ENCODE data around the gene ATP6V1G2.
"Not testable (repeated sequence)": the region's sequence is repeated elsewhere in the genome, so short reads cannot be mapped to it uniquely, and the experiment has no call there.

Gene ATP6V1G2

DNA sequence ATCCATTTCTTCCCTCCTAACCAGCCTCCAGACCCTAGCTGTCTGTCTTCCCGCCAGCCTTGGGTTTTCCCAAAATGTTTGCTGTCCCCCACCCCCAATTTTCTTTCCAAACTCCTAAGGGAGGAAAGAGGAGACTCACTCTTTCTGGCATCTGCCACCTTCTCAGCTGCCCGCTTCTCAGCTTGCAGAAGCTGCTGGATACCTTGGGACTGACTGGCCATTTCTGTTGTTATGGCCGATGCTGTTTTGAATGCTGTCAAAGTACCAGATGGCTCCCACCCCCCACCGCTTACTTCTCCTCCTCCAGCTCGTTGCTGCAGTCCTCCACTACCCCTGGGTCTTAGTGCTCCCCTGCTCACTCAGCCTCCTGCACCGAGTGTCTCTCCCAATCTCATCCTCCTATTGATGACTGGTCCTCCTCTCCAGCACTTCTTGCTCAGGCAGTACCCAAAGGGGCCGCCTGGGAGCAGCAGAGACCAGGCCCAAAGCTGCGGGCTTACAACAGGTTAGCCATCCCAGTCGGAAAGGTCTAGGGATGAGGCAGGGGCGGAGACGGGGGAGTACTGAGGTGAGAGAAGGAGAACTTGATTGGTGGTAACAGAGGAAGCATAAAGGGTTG, at the start of gene ATP6V1G2:
Gene ATP6V1G2, minus strand, starts transcription at position 270 of the 619 bp plus-strand sequence. Its CDS starts 49 bp downstream, at position 221.
- in situ Hi-C loops (cut with MboI; ENCODE audit: low sequenced_read_pairs): no loop called here

DNA sequence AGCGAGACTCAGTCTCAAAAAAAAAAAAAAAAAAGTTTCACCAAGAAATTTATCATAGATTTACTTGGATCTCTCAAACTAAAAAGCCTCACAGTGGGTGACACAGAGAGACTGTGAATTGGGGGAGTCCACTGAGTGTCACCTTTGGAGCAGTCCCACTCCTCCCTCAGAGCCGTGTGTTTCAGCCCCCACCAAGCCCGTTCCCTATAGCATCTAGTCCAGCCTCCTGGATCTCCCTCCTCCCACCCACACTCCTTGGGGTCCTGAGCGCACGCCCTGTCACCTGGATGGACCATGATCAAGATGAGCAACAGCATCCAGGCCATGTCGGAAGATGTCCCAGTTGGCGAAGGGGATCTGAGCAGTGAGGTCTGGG, 46.0 kb upstream of the ATP6V1G2 start:
- in situ Hi-C loops (cut with MboI; ENCODE audit: low sequenced_read_pairs): no loop called here

DNA sequence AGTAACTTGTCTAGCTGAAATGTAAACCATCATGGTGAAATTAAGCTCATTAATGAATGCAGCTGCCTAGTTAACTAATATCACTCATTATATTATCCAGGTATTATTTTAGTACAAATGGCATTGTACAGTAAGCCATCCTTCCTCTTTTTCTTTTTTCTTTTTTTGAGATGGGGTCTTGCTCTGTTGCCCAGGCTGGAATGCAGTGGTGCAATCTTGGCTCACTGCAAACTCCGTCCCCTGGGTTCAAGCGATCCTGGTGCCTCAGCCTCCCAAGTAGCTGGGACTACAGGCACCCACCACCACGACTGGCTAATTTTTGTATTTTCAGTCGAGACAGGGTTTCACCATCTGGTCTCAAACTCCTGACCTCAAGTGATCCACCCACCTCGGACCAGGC, 44.3 kb upstream of the ATP6V1G2 start:
- in situ Hi-C loops (cut with MboI; ENCODE audit: low sequenced_read_pairs): not testable (repeated sequence)

DNA sequence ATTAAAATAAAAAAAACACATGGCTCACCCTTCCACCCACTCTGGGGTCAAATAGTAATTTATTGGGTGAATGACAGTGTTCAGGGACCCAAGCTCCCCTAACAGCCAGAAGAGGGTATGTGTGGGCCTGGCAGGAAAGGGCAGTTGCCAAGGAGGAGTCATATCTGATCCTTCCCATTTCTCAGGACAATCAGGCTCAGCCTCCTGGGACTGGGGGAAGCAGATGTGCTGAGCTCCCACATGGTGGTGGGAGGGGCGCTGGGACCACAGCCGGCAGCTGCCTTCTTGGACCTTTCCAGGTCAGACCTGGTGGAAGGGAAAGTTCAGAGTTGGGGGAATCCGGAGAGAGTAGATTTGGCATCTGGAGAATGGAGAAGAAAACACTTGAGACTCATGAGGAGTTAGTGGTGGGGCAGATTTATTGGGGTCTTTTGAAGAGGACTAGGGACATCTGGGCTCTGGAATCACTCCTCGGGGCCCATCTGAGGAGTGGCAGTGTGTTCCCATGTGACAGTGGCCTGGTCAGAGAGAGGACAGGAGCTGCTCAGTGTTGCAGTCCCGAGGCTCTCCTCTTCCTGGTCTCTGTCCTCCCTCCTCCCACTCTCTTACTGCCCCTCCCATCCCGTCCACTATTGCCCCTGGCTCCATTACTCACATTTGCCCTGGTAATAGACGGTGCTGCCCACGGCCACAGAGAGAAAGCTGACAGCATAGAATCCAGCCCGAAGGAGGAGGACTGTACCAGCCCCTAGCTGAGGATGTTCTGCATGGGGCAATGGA, 42.7 kb upstream of the ATP6V1G2 start:
- in situ Hi-C loops (cut with MboI; ENCODE audit: low sequenced_read_pairs): no loop called here

DNA sequence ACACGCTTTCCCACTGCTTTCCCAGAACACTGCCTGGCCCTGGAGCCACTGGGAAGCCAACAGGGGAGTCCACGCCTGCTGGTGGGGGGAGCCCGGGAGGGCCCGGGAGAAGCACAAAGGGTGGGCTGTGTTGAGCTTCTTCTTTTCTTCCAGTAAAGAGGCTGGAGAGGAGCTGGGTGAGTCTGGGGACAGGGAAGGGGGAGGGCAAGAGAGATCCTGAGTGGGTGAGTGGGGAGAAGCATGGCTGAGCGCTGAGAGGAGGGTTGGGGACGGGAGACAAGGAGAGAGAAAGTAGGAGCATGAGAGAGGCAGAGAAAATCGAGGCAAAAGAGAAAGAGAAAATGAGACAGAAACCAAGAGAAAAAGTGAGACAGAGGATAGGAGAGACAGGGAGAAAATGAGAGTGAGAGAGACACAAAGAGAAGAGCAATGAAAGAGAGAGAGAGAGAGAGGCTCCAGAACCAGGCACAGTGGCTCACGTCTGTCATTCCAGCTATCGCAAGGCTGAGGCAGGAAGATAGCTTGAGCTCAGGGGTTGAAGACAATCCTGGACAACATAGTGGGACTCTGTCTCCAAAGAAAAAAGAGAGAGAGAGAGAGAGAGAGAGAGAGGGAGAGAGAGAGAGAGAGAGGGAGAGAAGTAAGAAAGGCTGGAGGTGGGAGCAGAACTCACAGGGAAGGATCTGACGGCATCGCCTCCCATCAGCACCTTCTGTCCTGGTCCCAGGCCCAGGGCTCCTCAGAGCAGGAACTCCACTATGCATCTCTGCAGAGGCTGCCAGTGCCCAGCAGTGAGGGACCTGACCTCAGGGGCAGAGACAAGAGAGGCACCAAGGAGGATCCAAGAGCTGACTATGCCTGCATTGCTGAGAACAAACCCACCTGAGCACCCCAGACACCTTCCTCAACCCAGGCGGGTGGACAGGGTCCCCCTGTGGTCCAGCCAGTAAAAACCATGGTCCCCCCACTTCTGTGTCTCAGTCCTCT, 41.7 kb upstream of the ATP6V1G2 start:
- in situ Hi-C loops (cut with MboI; ENCODE audit: low sequenced_read_pairs): no loop called here

DNA sequence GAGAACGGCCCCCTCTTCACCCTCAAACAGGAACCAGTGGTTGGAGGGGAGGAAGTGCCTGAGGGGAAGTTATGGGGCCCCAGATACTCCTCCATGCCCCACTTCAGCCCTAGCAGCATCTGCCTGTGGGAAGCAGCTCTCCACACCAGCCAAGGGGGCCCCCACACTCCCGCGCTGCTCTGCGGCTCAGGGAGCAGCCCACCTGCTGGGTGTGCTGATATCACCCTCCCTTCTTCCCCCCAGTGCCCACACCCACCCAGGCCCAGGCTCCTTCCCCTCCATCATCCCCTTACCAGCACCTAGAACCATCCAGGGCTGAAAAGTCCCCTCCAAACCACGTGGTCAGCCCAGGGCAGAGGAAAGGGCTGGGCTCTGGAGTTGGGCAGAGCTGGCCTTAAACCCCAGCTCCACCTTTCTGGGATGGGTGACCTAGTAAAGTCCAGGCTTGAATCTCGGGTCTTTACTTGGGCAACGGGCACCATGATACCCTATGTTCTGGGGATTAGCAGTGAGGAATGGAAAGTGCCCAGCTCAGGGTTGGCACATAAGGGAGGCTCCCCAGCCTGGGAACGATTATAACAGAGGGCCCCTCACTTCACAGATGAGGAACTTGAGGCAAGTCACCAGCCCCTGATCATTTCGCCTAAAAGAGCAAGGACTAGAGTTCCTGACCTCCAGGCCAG, 40.3 kb upstream of the ATP6V1G2 start:
- in situ Hi-C loops (cut with MboI; ENCODE audit: low sequenced_read_pairs): no loop called here

DNA sequence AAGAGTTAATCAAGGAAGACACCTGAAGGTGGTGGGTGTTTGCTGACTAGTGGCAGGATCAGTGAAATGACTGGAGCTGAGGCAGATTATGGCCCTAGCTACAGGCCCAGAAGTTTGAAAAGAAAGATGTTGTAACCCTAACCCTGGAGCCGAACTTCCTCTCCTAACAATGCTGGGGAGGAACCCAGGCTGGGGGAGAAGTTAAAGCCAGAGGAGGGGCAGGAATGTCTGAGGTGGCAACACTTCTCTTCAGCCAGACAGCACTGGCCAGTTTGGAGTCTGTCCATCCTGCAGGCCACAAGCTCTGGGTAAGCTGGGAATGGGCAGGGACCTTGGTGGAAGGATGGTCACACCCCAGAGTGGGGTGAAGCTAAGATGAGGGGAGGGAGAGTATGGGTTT, 39.6 kb upstream of the ATP6V1G2 start, which contains the start of gene LST1:
Gene LST1, plus strand, starts transcription at position 270 of the 400 bp plus-strand sequence. CDS start 1,023 bp downstream, outside the sequence.
- in situ Hi-C loops (cut with MboI; ENCODE audit: low sequenced_read_pairs): no loop called here

DNA sequence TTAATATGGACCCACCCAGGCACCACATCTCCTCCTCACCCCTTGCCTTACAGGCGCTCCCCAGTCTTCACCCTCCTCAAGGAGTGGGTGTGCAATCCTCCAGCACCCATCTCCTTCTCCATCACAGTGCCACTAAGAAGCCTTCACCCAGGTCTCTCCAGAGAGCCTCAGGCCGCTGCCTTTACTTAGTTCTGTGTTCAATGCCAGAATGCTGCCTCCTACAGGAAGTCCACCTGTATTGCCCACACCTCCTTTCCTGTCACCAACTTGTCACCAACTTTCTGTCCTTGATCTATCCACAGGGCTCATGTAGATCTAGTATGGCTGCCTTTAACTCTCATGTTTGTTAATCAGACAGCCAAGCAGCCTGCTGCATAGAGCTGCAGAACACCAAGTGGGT, 39.1 kb upstream of the ATP6V1G2 start:
- in situ Hi-C loops (cut with MboI; ENCODE audit: low sequenced_read_pairs): no loop called here

DNA sequence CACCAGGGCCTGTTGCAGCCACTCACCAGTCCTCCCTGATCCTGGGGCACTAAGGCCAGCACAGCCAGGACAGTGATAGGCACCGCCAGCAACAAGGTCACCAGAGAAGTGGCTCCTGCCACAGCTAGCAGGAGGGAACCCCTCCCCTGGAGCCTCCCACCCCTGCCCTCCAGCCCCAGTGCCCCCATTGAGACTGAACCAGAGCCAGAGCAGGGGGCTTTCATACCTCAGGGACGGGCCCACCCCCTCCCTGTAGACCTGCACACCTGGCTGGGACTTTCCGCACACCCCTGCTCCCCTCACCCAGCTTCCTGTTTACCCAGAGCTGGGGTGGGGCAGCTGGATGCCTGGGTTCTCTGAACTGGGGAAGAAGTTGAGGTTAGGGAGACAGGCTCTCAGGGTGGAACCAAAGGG, 35.8 kb upstream of the ATP6V1G2 start, which contains the start of gene LTB:
Gene LTB, minus strand, starts transcription at position 195 of the 414 bp plus-strand sequence. Its CDS starts 7 bp downstream, at position 188.
- in situ Hi-C loops (cut with MboI; ENCODE audit: low sequenced_read_pairs): no loop called here

DNA sequence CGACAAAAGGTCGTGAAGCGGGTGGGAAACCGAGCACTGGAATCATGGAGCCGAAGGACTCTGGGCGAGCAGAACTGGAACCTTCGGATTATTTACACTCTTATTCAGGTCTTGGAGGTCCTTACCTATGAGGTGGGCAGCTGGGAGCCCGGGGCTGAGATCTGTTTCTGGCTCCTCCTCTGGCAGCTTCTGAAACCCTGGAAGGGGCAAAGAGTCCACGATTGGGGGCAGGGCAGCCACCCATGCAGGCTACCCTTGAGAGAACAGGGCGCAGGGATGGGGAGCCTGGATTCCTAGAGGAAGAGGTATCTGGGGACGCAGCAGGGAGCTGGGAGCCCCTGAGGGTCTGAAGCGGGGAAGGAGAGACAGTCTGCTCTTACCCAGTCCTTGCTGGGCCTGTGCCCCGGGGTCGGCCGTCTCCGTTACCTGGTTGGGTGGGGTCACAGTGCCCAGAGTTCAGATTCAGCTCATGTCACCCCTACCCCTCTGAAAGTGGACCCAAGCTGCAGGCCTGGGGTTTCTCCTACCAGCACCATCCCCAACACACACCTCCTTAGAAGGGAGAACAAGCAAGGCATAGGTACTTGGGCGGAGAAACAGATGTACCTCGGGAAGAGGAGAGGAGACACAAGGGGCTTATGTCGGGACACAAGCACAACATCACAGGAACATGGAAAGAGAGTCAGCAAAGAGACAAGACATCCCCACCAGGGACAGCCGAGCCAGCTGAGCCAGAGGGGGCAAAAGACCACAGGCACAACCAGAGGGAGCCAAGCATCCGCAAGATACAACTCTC, 35.2 kb upstream of the ATP6V1G2 start:
- in situ Hi-C loops (cut with MboI; ENCODE audit: low sequenced_read_pairs): no loop called here

DNA sequence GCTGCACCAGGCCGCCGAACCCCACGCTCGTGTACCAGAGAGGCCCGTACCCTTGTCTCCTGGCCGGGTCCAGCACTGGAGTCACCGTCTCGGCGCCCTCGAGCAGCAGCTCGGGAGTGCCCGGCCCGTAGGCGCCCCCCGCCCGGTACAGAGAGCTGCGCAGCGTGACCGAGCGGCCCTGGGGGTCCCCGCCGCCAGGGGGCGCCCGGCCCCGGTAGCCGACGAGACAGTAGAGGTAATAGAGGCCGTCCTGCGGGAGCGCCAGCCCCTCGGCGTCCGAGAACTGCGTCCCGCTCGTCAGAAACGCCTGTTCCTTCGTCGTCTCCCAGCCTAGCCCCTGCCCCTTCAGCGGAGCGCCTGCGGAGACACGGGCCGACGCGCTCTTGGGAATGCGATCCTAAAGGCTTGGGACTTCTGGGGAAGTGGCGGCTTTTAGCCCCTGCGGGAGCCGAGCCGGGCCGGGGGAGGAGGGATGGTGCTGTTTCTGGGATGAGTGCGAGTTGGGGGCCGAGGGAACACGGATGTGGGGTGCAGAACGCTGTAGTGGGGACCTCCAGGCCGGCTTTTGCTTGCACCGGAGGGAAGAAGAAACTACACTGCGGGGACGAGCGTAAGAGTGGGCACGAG, 34.5 kb upstream of the ATP6V1G2 start:
- in situ Hi-C loops (cut with MboI; ENCODE audit: low sequenced_read_pairs): no loop called here

DNA sequence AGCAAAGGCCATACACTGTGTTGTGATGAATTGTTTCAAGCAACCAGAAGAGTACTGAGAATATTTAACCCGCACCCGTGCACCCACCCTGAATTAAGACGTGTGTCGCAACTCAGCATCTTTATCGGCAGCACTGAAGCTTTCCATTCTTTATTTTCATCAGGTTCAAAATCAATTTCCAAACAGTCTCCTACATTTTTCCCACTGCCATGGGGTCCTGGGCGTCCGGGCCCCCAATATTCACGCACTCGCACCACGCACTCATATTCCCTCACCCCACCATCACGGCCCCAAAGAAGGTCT, 34.0 kb upstream of the ATP6V1G2 start:
- in situ Hi-C loops (cut with MboI; ENCODE audit: low sequenced_read_pairs): no loop called here

DNA sequence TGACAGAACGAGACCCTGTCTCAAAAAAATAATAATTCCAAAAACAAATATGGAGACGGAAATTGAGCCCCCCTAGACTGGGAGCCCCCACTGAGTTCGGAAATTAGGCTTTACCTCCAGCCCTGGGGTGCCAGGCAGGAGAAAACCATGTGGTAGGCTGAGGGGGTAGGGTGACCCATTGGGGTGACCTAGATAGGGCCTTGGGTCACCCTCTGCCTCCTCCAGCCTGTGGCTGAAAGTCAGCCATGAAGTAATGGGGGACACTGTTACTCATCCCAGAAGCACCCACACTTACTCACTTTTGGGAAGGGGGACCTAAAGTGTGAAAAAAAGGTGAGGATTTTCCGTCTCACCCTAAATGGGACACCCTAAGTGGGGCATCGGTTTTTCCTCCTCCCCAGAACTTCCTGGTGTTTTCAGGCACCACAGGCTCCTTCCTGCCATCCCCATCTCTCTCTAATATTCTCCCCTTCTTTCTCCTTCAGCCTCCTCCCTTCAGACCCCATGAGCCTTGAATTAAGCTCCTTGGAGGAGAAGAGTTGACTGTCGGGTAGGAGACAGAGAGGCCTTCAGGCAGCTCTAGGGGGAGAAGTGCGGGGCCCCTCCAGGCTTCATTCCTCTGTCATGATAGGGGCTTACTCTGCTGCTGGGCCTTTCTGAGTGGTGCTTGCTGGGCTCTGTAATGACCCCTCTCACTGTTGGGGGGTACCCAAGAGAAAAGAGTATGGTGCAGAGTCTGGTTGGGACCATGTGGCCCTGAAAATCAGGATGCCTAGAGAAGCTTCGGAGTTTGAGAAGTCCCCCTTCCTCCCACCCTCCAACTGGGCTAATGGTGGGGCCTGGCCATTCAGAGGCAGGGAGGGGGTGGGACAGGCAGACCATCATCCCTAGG, 33.4 kb upstream of the ATP6V1G2 start:
- in situ Hi-C loops (cut with MboI; ENCODE audit: low sequenced_read_pairs): no loop called here

DNA sequence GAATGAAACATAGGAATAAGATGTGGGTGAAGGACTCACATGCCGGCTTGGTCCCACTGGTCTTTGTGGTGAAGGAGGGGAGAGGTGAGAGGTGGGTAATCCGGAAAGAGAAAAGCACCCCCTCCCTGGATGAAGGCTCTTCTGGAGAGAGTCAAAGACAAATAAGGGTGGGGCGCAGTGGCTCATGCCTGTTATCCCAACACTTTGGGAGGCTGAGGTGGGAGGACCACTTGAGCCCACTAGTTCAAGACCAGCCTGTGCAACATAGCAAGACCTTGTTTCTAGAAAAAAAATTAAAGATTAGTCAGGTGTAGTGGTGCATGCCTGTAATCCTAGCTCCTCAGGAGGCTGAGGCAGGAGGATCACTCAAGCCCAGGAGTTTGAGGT, 32.7 kb upstream of the ATP6V1G2 start:
- in situ Hi-C loops (cut with MboI; ENCODE audit: low sequenced_read_pairs): no loop called here

DNA sequence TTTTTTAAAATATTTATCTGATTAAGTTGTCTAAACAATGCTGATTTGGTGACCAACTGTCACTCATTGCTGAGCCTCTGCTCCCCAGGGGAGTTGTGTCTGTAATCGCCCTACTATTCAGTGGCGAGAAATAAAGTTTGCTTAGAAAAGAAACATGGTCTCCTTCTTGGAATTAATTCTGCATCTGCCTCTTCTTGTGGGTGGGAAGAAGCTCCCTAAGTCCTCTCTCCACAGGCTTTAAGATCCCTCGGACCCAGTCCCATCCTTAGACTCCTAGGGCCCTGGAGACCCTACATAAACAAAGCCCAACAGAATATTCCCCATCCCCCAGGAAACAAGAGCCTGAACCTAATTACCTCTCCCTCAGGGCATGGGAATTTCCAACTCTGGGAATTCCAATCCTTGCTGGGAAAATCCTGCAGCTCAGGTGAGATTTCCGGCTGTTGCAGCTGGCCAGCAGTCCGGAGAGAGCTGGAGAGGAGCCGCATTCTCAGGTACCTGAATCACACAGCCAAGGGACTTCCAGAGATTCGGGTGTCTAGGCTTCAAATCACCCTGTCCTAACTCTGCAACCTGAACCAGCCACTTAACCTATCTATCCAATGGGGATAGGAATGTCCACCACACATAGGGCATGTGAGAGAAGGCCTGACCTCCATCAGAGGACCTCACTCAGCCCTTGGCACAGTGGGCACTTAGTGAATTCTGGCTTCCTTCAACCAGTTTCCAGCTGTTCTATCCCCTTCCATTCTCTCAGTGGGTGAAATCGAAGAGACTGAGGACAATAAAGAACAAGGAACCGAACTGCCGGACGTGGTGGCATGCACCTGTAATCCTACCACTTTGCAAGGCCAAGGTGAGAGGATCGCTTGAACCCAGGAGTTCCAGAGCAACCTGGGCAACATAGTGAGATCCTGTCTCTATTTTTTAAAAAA, 32.0 kb upstream of the ATP6V1G2 start:
- in situ Hi-C loops (cut with MboI; ENCODE audit: low sequenced_read_pairs): no loop called here

DNA sequence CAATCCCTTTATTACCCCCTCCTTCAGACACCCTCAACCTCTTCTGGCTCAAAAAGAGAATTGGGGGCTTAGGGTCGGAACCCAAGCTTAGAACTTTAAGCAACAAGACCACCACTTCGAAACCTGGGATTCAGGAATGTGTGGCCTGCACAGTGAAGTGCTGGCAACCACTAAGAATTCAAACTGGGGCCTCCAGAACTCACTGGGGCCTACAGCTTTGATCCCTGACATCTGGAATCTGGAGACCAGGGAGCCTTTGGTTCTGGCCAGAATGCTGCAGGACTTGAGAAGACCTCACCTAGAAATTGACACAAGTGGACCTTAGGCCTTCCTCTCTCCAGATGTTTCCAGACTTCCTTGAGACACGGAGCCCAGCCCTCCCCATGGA, 31.2 kb upstream of the ATP6V1G2 start:
- in situ Hi-C loops (cut with MboI; ENCODE audit: low sequenced_read_pairs): no loop called here

DNA sequence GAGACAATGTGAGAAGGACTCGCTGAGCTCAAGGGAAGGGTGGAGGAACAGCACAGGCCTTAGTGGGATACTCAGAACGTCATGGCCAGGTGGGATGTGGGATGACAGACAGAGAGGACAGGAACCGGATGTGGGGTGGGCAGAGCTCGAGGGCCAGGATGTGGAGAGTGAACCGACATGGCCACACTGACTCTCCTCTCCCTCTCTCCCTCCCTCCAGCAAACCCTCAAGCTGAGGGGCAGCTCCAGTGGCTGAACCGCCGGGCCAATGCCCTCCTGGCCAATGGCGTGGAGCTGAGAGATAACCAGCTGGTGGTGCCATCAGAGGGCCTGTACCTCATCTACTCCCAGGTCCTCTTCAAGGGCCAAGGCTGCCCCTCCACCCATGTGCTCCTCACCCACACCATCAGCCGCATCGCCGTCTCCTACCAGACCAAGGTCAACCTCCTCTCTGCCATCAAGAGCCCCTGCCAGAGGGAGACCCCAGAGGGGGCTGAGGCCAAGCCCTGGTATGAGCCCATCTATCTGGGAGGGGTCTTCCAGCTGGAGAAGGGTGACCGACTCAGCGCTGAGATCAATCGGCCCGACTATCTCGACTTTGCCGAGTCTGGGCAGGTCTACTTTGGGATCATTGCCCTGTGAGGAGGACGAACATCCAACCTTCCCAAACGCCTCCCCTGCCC, 30.6 kb upstream of the ATP6V1G2 start:
- in situ Hi-C loops (cut with MboI; ENCODE audit: low sequenced_read_pairs): no loop called here
